Activated CD8-positive, alpha-beta memory T cell treated with anti-CD3 and anti-CD28 coated beads, Interleukin-2, amount 10 ng/mL, durations not matched to agents 7 days and 5 days (primary cell): ENCODE measurements around the gene KLK5. TPM values are rescaled to one million over a fixed set of nuclear protein-coding genes. Genes with fewer than 3 reads are reported as not detected.
A peak's percentile ranks its signal among the peaks of the same experiment; 100 is the strongest.

ENCODE experiments used
- ATAC-seq: fragments of 150-1000 bp; cut with Tn5 transposase; one replicate; pipeline ENCODE4 v1.10.0; 2021; ENCODE audit warnings: moderate library complexity
- CTCF ChIA-PET: fragments of 350-600 bp; sonication (Branson Sonifier 250); formaldehyde crosslinking; loops from one replicate; lab custom pipeline; 2021; ENCODE audit warnings: antibody characterized with exemption; lab: Charles Lee
- DNase-seq: peaks from one replicate; pipeline ENCODE4 v3.0.0-alpha.2; 2020
- H3K27ac Mint-ChIP-seq: one replicate; pipeline ENCODE4 v1.8.0; 2021; ENCODE audit warnings: mild to moderate bottlenecking, mixed read lengths
- H3K27me3 Mint-ChIP-seq: one replicate; pipeline ENCODE4 v1.8.0; 2021; ENCODE audit warnings: mixed read lengths
- H3K36me3 Mint-ChIP-seq: one replicate; pipeline ENCODE4 v1.8.0; 2021; ENCODE audit warnings: mild to moderate bottlenecking, mixed read lengths
- H3K4me1 Mint-ChIP-seq: one replicate; pipeline ENCODE4 v1.8.0; 2021; ENCODE audit warnings: mixed read lengths
- H3K4me3 Mint-ChIP-seq: one replicate; pipeline ENCODE4 v1.8.0; 2021; ENCODE audit warnings: mild to moderate bottlenecking, moderate library complexity, mixed read lengths
- H3K9me3 Mint-ChIP-seq: one replicate; pipeline ENCODE4 v1.8.0; 2022; ENCODE audit warnings: low read depth, mixed read lengths
- total RNA-seq, 2 experiments: library from RNA; stranded (reverse); gene quantifications; one replicate each; pipeline ENCODE4 v1.2.3, GENCODE V29; 2021

The KLK5 gene
- total RNA-seq, 2 experiments from 2014 or later: not detected

GRCh38 chr19:50926144-50926543 is 26.7 kb downstream of the KLK5 start:
- Mint-ChIP-seq H3K9me3 (no peaks in the 10 kb centered on the region), H3K36me3 (no peaks in the 10 kb centered on the region), H3K27me3 (peaks cover 33% of the 10 kb centered on the region), H3K4me1 (peaks cover 14% of the 10 kb centered on the region), H3K27ac (no peak overlapping the region), H3K4me3 (no peak overlapping the region)
- CTCF ChIA-PET: interaction anchor here (1.1 to 1.8 kb wide), 2 partner anchors 8 to 91 kb away, joined by 4 to 7 read pairs; no protein-coding TSS in a partner anchor
- ATAC-seq (no peak), DNase-seq (no peak)

GRCh38 chr19:50925734-50926133 is 27.1 kb downstream of the KLK5 start:
- no peak for DNase-seq
- ATAC-seq: no peak
- Mint-ChIP-seq H3K27ac (no peak overlapping the region), H3K9me3 (no peaks in the 10 kb centered on the region), H3K36me3 (no peaks in the 10 kb centered on the region), H3K27me3 (peaks cover 30% of the 10 kb centered on the region), H3K4me3 (no peak overlapping the region), H3K4me1 (peaks cover 14% of the 10 kb centered on the region)
- CTCF ChIA-PET: interaction anchor here (1.1 to 1.8 kb wide), 2 partner anchors 9 to 91 kb away, joined by 4 to 7 read pairs; no protein-coding TSS in a partner anchor

DNA sequence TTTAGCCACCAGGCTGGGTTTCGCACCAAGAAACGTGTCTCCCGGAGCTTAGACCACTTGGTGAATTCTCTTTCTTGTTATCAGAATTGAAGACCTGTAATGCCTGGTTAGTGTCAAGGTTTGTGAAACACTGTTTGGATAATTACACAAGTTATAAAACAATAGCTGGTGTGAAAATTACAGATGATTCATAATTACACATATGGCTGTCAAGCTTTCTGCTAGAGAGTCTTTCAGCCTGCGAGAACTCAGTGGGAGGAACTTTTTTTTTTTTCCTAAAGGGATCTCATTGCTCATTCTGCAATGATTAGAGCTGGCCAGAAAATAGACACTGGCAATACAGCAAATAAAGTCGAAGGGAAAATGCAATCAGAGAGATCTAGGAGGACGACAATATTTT is 28.3 kb downstream of the KLK5 start:
- Mint-ChIP-seq H3K4me1 (peaks cover 12% of the 10 kb centered on the region), H3K9me3 (no peaks in the 10 kb centered on the region), H3K36me3 (no peaks in the 10 kb centered on the region), H3K27me3 (peaks cover 31% of the 10 kb centered on the region), H3K27ac (no peak overlapping the region), H3K4me3 (no peak overlapping the region)
- no peak for ATAC-seq
- CTCF ChIA-PET: interaction anchor here (1.1 kb wide), 1 partner anchor 368 kb away, joined by 3 read pairs; no protein-coding TSS in a partner anchor
- no peak for DNase-seq

GRCh38 chr19:50922317-50922853 is 30.5 kb downstream of the KLK5 start:
- Mint-ChIP-seq H3K27ac (no peak overlapping the region), H3K9me3 (no peaks in the 10 kb centered on the region), H3K27me3 (peaks cover 33% of the 10 kb centered on the region), H3K36me3 (no peaks in the 10 kb centered on the region), H3K4me1 (peaks cover 12% of the 10 kb centered on the region), H3K4me3 (no peak overlapping the region)
- peak; percentile 86 for DNase-seq
- CTCF ChIA-PET: interaction anchor here (0.6 to 2.6 kb wide), 44 partner anchors 10 to 786 kb away, joined by 3 to 23 read pairs (median 4); no protein-coding TSS in a partner anchor
- peak; percentile 100 for ATAC-seq

GRCh38 chr19:50921426-50922316 is 31.2 kb downstream of the KLK5 start:
- Mint-ChIP-seq H3K4me3 (no peak overlapping the region), H3K4me1 (peaks cover 12% of the 10 kb centered on the region), H3K9me3 (no peaks in the 10 kb centered on the region), H3K27ac (no peak overlapping the region), H3K27me3 (peaks cover 38% of the 10 kb centered on the region), H3K36me3 (no peaks in the 10 kb centered on the region)
- DNase-seq: no peak
- CTCF ChIA-PET: interaction anchor here (0.6 to 2.6 kb wide), 44 partner anchors 9 to 786 kb away, joined by 3 to 23 read pairs (median 3); no protein-coding TSS in a partner anchor
- peak; percentile 35 for ATAC-seq

DNA sequence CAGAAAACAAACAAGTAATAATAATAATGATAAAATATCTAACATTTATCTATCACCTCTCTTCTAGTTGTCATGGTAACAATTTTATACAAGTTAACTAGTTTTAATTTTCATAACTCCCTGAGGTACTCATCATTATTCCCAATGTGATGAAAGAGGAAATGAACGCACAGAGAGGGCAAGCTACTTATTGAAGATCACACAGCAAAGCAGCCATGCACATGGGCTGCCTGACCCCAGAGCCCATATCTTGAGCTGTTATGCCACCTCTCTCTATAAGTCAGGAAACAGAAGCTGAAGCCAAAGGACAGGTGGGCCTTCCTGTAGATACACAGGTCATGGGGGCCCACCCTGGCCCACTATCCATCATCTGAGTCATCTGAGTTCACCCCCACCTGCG is 36.8 kb downstream of the KLK5 start:
- Mint-ChIP-seq H3K4me1 (peaks cover 1% of the 10 kb centered on the region), H3K4me3 (no peak overlapping the region), H3K27ac (no peak overlapping the region), H3K36me3 (no peaks in the 10 kb centered on the region), H3K9me3 (no peaks in the 10 kb centered on the region), H3K27me3 (peaks cover 15% of the 10 kb centered on the region)
- CTCF ChIA-PET: no interaction called here
- ATAC-seq (no peak), DNase-seq (no peak)

DNA sequence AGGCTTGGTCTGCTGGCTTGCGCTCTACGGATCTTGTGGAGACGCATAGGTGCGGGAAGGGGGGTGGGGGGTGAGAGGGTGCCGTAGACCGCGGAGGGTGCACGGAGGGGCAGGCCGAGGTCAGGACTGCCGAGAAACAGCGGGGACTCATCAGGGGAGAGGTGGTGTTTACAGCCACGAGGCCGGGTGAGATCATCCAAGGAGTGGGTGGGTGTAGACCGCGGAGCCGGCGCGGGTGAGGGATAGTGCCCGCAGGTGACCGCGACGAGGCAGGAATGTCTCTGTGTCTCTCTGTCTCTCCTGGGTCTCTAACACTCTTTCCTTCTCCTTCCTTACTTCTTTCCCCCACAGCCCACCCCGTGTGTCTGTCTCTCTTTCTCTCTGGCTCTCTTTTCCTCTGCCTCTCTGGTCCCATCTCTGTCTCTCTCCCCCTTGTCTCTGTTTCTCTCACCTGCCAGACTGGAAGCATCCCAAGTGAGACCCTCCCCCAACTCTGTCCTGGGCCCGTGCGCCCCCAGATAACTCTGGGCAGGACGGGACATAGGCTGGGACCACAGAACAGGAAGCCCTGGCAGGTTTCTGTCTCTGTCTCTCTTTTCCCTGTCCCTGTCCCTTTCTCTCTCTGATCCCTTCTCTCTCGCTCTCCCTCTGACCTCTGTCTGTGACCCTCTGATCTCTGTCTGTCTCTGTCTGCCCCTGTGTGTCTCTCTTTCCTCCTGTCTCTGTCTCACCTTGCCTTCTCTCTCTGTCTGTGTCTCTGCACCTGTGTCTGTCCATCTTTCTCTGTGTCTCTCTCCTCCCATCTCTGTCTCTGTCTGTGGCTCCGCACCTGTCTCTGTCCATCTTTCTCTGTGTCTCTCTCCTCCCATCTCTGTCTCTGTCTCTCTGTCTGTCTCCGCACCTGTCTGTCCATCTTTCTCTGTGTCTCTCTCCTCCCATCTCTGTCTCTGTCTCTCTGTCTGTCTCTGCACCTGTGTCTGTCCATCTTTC is 39.8 kb downstream of the KLK5 start:
- CTCF ChIA-PET: interaction anchor here (0.6 to 0.7 kb wide), 2 partner anchors 9 to 13 kb away, joined by 3 read pairs; no protein-coding TSS in a partner anchor

GRCh38 chr19:50912102-50912599 is 40.7 kb downstream of the KLK5 start:
- no peak for DNase-seq
- peaks cover 38% of the 10 kb centered on the region for H3K27me3 Mint-ChIP-seq
- no peak for ATAC-seq
- no peaks in the 10 kb centered on the region for H3K9me3 Mint-ChIP-seq
- H3K4me1 Mint-ChIP-seq: peaks cover 1% of the 10 kb centered on the region
- no peak overlapping the region for H3K4me3 Mint-ChIP-seq
- no peak overlapping the region for H3K27ac Mint-ChIP-seq
- no peaks in the 10 kb centered on the region for H3K36me3 Mint-ChIP-seq
- CTCF ChIA-PET: interaction anchor here (0.6 to 0.7 kb wide), 2 partner anchors 10 to 12 kb away, joined by 3 read pairs; no protein-coding TSS in a partner anchor

More for the DNA sequence above, 39.8 kb downstream of the KLK5 start:
- no peaks in the 10 kb centered on the region for H3K36me3 Mint-ChIP-seq
- peaks cover 33% of the 10 kb centered on the region for H3K27me3 Mint-ChIP-seq
- H3K4me3 Mint-ChIP-seq: no peak overlapping the region
- DNase-seq (no peak), ATAC-seq (peak; percentile 28)
- H3K9me3 Mint-ChIP-seq: no peaks in the 10 kb centered on the region
- H3K27ac Mint-ChIP-seq: no peak overlapping the region
- H3K4me1 Mint-ChIP-seq: peaks cover 1% of the 10 kb centered on the region

- DNase-seq: no peak
- CTCF ChIA-PET: interaction anchor here (0.7 kb wide), 1 partner anchor 11 kb away, joined by 3 read pairs; no protein-coding TSS in a partner anchor
Measured at GRCh38 chr19:50911206-50912101, 41.4 kb downstream of the KLK5 start, which contains the start of gene KLK4. Gene KLK4, minus strand, starts transcription at chr19:50911395. Its CDS starts 657 bp downstream, at chr19:50910738.

DNA sequence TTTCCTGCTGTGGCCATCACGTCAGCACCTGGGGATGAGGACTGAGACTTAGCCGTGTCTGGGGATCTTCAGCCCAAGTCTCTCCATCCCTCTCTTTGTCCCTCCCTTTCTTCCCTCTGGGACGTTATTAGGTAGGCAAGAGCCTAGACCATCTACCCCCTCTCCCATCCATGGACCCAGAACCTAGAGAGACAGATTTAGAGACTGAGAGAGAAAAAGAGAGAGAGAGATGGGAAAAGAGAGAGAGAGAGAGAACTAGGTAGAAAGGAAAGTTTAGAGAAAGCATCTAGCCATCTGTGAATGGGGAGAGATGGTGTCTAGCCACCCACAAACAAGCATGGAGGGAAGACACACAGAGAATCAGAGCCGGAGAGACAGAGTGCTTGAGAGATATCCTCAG is 42.1 kb downstream of the KLK5 start:
- DNase-seq: no peak
- Mint-ChIP-seq H3K27me3 (peaks cover 38% of the 10 kb centered on the region), H3K4me1 (peaks cover 1% of the 10 kb centered on the region), H3K27ac (no peak overlapping the region), H3K36me3 (no peaks in the 10 kb centered on the region), H3K4me3 (no peak overlapping the region), H3K9me3 (no peaks in the 10 kb centered on the region)
- CTCF ChIA-PET: no interaction called here
- ATAC-seq: no peak

More at GRCh38 chr19:50911206-50912101, 41.4 kb downstream of the KLK5 start, which contains the start of gene KLK4:
- Mint-ChIP-seq H3K36me3 (no peaks in the 10 kb centered on the region), H3K27ac (no peak within 1 kb of the TSS), H3K9me3 (no peaks in the 10 kb centered on the region), H3K4me1 (peaks cover 1% of the 10 kb centered on the region), H3K4me3 (no peak within 1 kb of the TSS), H3K27me3 (peaks cover 34% of the 10 kb centered on the region)
- ATAC-seq: no peak

- Mint-ChIP-seq H3K36me3 (no peaks in the 10 kb centered on the region), H3K4me1 (peaks cover 1% of the 10 kb centered on the region), H3K4me3 (no peak overlapping the region), H3K9me3 (no peaks in the 10 kb centered on the region), H3K27ac (no peak overlapping the region), H3K27me3 (peaks cover 38% of the 10 kb centered on the region)
- DNase-seq (peak; percentile 51), ATAC-seq (peak; percentile 60)
- CTCF ChIA-PET: interaction anchor here (3.4 kb wide), 1 partner anchor 12 kb away, joined by 23 read pairs; no protein-coding TSS in a partner anchor
Measured at GRCh38 chr19:50909240-50910070, 43.4 kb downstream of the KLK5 start.
